ENCODE results near the gene WDR35. TPM values are rescaled to one million over a fixed set of nuclear protein-coding genes. Genes with fewer than 3 reads are reported as not detected.
A peak's percentile ranks its signal among the peaks of the same experiment; 100 is the strongest.

Gene WDR35
- total RNA-seq, 1 experiment from 2014 or later, result 15.9 TPM

- no peaks in the 10 kb centered on the region for H3K36me3 ChIP-seq (ENCODE audit: insufficient read depth, low read length)
Observed at GRCh38 chr2:19874726-19875125, 115.2 kb downstream of the WDR35 start.

GRCh38 chr2:19873014-19873413 lies 116.9 kb downstream of the WDR35 start:
- Histone ChIP-seq H4K20me1 (ENCODE audit: insufficient read depth, low read depth, low read length) (no peaks in the 10 kb centered on the region), H3K27ac (ENCODE audit: low read length) (no peak overlapping the region), H2AFZ (ENCODE audit: low read length) (no peak overlapping the region), H3K9ac (ENCODE audit: low read length) (no peak overlapping the region), H3K79me2 (ENCODE audit: low read length) (no peaks in the 10 kb centered on the region), H3K9me3 (ENCODE audit: low read length) (no peaks in the 10 kb centered on the region), H3K36me3 (ENCODE audit: insufficient read depth, low read length) (no peaks in the 10 kb centered on the region), H3K4me1 (ENCODE audit: low read length) (peaks cover 10% of the 10 kb centered on the region), H3K27me3 (ENCODE audit: low read length) (no peaks in the 10 kb centered on the region), H3K4me2 (ENCODE audit: low read depth, low read length, poor library complexity, severe bottlenecking) (no peak overlapping the region), H3K9me2 (replicated peaks; ENCODE audit: insufficient read depth, low read length) (no peaks in the 10 kb centered on the region), H3K4me3 (ENCODE audit: low read length) (no peak overlapping the region)
- no peak for DNase-seq

More at GRCh38 chr2:19874726-19875125, 115.2 kb downstream of the WDR35 start:
- no peak overlapping the region for H2AFZ ChIP-seq (ENCODE audit: low read length)
- H3K4me1 ChIP-seq (ENCODE audit: low read length), result no peaks in the 10 kb centered on the region
- no peak overlapping the region for H3K27ac ChIP-seq (ENCODE audit: low read length)
- no peaks in the 10 kb centered on the region for H3K9me3 ChIP-seq (ENCODE audit: low read length)
- no peak overlapping the region for H3K9ac ChIP-seq (ENCODE audit: low read length)
- H3K4me3 ChIP-seq (ENCODE audit: low read length), result no peak overlapping the region
- H3K79me2 ChIP-seq (ENCODE audit: low read length), result no peaks in the 10 kb centered on the region
- no peaks in the 10 kb centered on the region for H3K9me2 ChIP-seq (replicated peaks; ENCODE audit: insufficient read depth, low read length)
- no peak overlapping the region for H3K4me2 ChIP-seq (ENCODE audit: low read depth, low read length, poor library complexity, severe bottlenecking)
- no peaks in the 10 kb centered on the region for H4K20me1 ChIP-seq (ENCODE audit: insufficient read depth, low read depth, low read length)
- no peaks in the 10 kb centered on the region for H3K27me3 ChIP-seq (ENCODE audit: low read length)
- no peak for DNase-seq

GRCh38 chr2:19872302-19872701 lies 117.6 kb downstream of the WDR35 start:
- no peak overlapping the region for H3K27ac ChIP-seq (ENCODE audit: low read length)
- H3K9ac ChIP-seq (ENCODE audit: low read length), result no peak overlapping the region
- H3K9me3 ChIP-seq (ENCODE audit: low read length), result no peaks in the 10 kb centered on the region
- no peaks in the 10 kb centered on the region for H3K36me3 ChIP-seq (ENCODE audit: insufficient read depth, low read length)
- no peaks in the 10 kb centered on the region for H3K9me2 ChIP-seq (replicated peaks; ENCODE audit: insufficient read depth, low read length)
- H3K4me2 ChIP-seq (ENCODE audit: low read depth, low read length, poor library complexity, severe bottlenecking), result no peak overlapping the region
- no peaks in the 10 kb centered on the region for H3K79me2 ChIP-seq (ENCODE audit: low read length)
- H4K20me1 ChIP-seq (ENCODE audit: insufficient read depth, low read depth, low read length), result no peaks in the 10 kb centered on the region
- peaks cover 15% of the 10 kb centered on the region for H3K4me1 ChIP-seq (ENCODE audit: low read length)
- no peak for DNase-seq
- H3K4me3 ChIP-seq (ENCODE audit: low read length), result no peak overlapping the region
- no peak overlapping the region for H2AFZ ChIP-seq (ENCODE audit: low read length)
- H3K27me3 ChIP-seq (ENCODE audit: low read length), result no peaks in the 10 kb centered on the region

GRCh38 chr2:19871836-19872235 lies 118.1 kb downstream of the WDR35 start:
- DNase-seq, result no peak
- no peaks in the 10 kb centered on the region for H3K36me3 ChIP-seq (ENCODE audit: insufficient read depth, low read length)

GRCh38 chr2:19870792-19871191 lies 119.1 kb downstream of the WDR35 start:
- Histone ChIP-seq H4K20me1 (ENCODE audit: insufficient read depth, low read depth, low read length) (no peaks in the 10 kb centered on the region), H3K4me1 (ENCODE audit: low read length) (peaks cover 15% of the 10 kb centered on the region), H3K36me3 (ENCODE audit: insufficient read depth, low read length) (no peaks in the 10 kb centered on the region), H3K9ac (ENCODE audit: low read length) (no peak overlapping the region), H3K27me3 (ENCODE audit: low read length) (no peaks in the 10 kb centered on the region), H3K9me2 (replicated peaks; ENCODE audit: insufficient read depth, low read length) (no peaks in the 10 kb centered on the region), H3K79me2 (ENCODE audit: low read length) (no peaks in the 10 kb centered on the region), H3K4me3 (ENCODE audit: low read length) (no peak overlapping the region), H3K4me2 (ENCODE audit: low read depth, low read length, poor library complexity, severe bottlenecking) (no peak overlapping the region), H2AFZ (ENCODE audit: low read length) (no peak overlapping the region), H3K9me3 (ENCODE audit: low read length) (no peaks in the 10 kb centered on the region), H3K27ac (ENCODE audit: low read length) (no peak overlapping the region)
- DNase-seq, result no peak

More at GRCh38 chr2:19871836-19872235, 118.1 kb downstream of the WDR35 start:
- Histone ChIP-seq H3K4me3 (ENCODE audit: low read length) (no peak overlapping the region), H3K9me3 (ENCODE audit: low read length) (no peaks in the 10 kb centered on the region), H3K27me3 (ENCODE audit: low read length) (no peaks in the 10 kb centered on the region), H3K4me2 (ENCODE audit: low read depth, low read length, poor library complexity, severe bottlenecking) (no peak overlapping the region), H3K4me1 (ENCODE audit: low read length) (peaks cover 15% of the 10 kb centered on the region), H3K9me2 (replicated peaks; ENCODE audit: insufficient read depth, low read length) (no peaks in the 10 kb centered on the region), H3K79me2 (ENCODE audit: low read length) (no peaks in the 10 kb centered on the region), H3K27ac (ENCODE audit: low read length) (no peak overlapping the region), H2AFZ (ENCODE audit: low read length) (no peak overlapping the region), H3K9ac (ENCODE audit: low read length) (no peak overlapping the region), H4K20me1 (ENCODE audit: insufficient read depth, low read depth, low read length) (no peaks in the 10 kb centered on the region)

- Histone ChIP-seq H3K9ac (ENCODE audit: low read length) (peak overlapping the region; percentile 61), H3K79me2 (ENCODE audit: low read length) (no peaks in the 10 kb centered on the region), H2AFZ (ENCODE audit: low read length) (peak overlapping the region; percentile 94; the same call in 1 of the 2 replicates), H3K9me3 (ENCODE audit: low read length) (no peaks in the 10 kb centered on the region), H3K27me3 (ENCODE audit: low read length) (no peaks in the 10 kb centered on the region), H3K9me2 (replicated peaks; ENCODE audit: insufficient read depth, low read length) (no peaks in the 10 kb centered on the region), H3K27ac (ENCODE audit: low read length) (no peak overlapping the region), H3K4me2 (ENCODE audit: low read depth, low read length, poor library complexity, severe bottlenecking) (peak overlapping the region; percentile 75), H3K36me3 (ENCODE audit: insufficient read depth, low read length) (no peaks in the 10 kb centered on the region), H3K4me3 (ENCODE audit: low read length) (peak overlapping the region; percentile 64), H4K20me1 (ENCODE audit: insufficient read depth, low read depth, low read length) (no peaks in the 10 kb centered on the region), H3K4me1 (ENCODE audit: low read length) (peaks cover 15% of the 10 kb centered on the region)
- peak; percentile 53 for DNase-seq
Observed at GRCh38 chr2:19868701-19869580, 121.0 kb downstream of the WDR35 start.

GRCh38 chr2:19868224-19868623 lies 121.7 kb downstream of the WDR35 start:
- Histone ChIP-seq H3K9ac (ENCODE audit: low read length) (peak overlapping the region; percentile 61), H3K9me2 (replicated peaks; ENCODE audit: insufficient read depth, low read length) (no peaks in the 10 kb centered on the region), H3K27me3 (ENCODE audit: low read length) (no peaks in the 10 kb centered on the region), H3K4me3 (ENCODE audit: low read length) (peak overlapping the region; percentile 64), H3K79me2 (ENCODE audit: low read length) (no peaks in the 10 kb centered on the region), H3K9me3 (ENCODE audit: low read length) (no peaks in the 10 kb centered on the region), H3K27ac (ENCODE audit: low read length) (no peak overlapping the region), H3K4me1 (ENCODE audit: low read length) (peaks cover 15% of the 10 kb centered on the region), H2AFZ (ENCODE audit: low read length) (peak overlapping the region; percentile 94; the same call in 1 of the 2 replicates), H3K4me2 (ENCODE audit: low read depth, low read length, poor library complexity, severe bottlenecking) (peak overlapping the region; percentile 75), H3K36me3 (ENCODE audit: insufficient read depth, low read length) (no peaks in the 10 kb centered on the region), H4K20me1 (ENCODE audit: insufficient read depth, low read depth, low read length) (no peaks in the 10 kb centered on the region)
- no peak for DNase-seq

- Histone ChIP-seq H3K36me3 (ENCODE audit: insufficient read depth, low read length) (no peaks in the 10 kb centered on the region), H3K9me3 (ENCODE audit: low read length) (no peaks in the 10 kb centered on the region), H2AFZ (ENCODE audit: low read length) (no peak overlapping the region), H4K20me1 (ENCODE audit: insufficient read depth, low read depth, low read length) (no peaks in the 10 kb centered on the region), H3K4me3 (ENCODE audit: low read length) (no peak overlapping the region), H3K4me1 (ENCODE audit: low read length) (peaks cover 15% of the 10 kb centered on the region), H3K27ac (ENCODE audit: low read length) (no peak overlapping the region), H3K79me2 (ENCODE audit: low read length) (no peaks in the 10 kb centered on the region), H3K27me3 (ENCODE audit: low read length) (no peaks in the 10 kb centered on the region; the same call in 1 of the 2 replicates), H3K4me2 (ENCODE audit: low read depth, low read length, poor library complexity, severe bottlenecking) (no peak overlapping the region), H3K9ac (ENCODE audit: low read length) (no peak overlapping the region), H3K9me2 (replicated peaks; ENCODE audit: insufficient read depth, low read length) (no peaks in the 10 kb centered on the region)
- no peak for DNase-seq
Observed at GRCh38 chr2:19866771-19867170, 123.1 kb downstream of the WDR35 start.
